HUDEP-2 (cell line): Measurements from ENCODE around the gene EEIG1.

Source experiments
- DNase-seq, 76 experiments: peaks; one replicate each; lab custom pipeline; 2025; ENCODE audit not compliant: unreplicated experiment in 76 of 76; lab: John Stamatoyannopoulos, UW

Gene EEIG1

GRCh38 chr9:128001779-128002298, 21.1 kb upstream of the EEIG1 start:
- DNase-seq = no peak

- DNase-seq = no peak
These were observed 20.5 kb upstream of the EEIG1 start for GRCh38 chr9:128001151-128001778.

GRCh38 chr9:127999461-127999860, 18.7 kb upstream of the EEIG1 start:
- no peak for DNase-seq

- DNase-seq = no peak
These were observed 12.9 kb upstream of the EEIG1 start for GRCh38 chr9:127993721-127994120.

- no peak for DNase-seq
These were observed 11.0 kb upstream of the EEIG1 start for GRCh38 chr9:127991757-127992274.

- no peak for DNase-seq
These were observed 10.4 kb upstream of the EEIG1 start for GRCh38 chr9:127991017-127991756.

GRCh38 chr9:127990554-127990953, 9.8 kb upstream of the EEIG1 start:
- DNase-seq = no peak

GRCh38 chr9:127989094-127989493, 8.3 kb upstream of the EEIG1 start:
- no peak for DNase-seq

GRCh38 chr9:127987103-127987614, 6.4 kb upstream of the EEIG1 start:
- peak in 2 of 76 experiments; percentile 9 to 23 for DNase-seq

GRCh38 chr9:127985011-127985410, 4.2 kb upstream of the EEIG1 start:
- DNase-seq = no peak

GRCh38 chr9:127983847-127984289, 3.1 kb upstream of the EEIG1 start:
- DNase-seq = no peak

- DNase-seq = no peak
These were observed 2.1 kb upstream of the EEIG1 start for GRCh38 chr9:127982912-127983311.

GRCh38 chr9:127981559-127982121, 851 bp upstream of the EEIG1 start:
- peak in 1 of 76 experiments; percentile 50 for DNase-seq

- peak in 5 of 76 experiments; percentile 14 to 62 (median 28) for DNase-seq
These were observed 606 bp downstream of the EEIG1 start for GRCh38 chr9:127980060-127980705.

GRCh38 chr9:127979333-127980059, 1.3 kb downstream of the EEIG1 start:
- peak in 25 of 76 experiments; percentile 8 to 55 (median 24) for DNase-seq

- no peak for DNase-seq
These were observed 1.8 kb downstream of the EEIG1 start for GRCh38 chr9:127979015-127979332.

GRCh38 chr9:127977884-127978647, 2.7 kb downstream of the EEIG1 start:
- DNase-seq = peak in 13 of 76 experiments; percentile 8 to 49 (median 17)

- DNase-seq = no peak
These were observed 3.5 kb downstream of the EEIG1 start for GRCh38 chr9:127977009-127977883.
